Measurements from ENCODE around the gene HAPLN3. TPM values are rescaled to one million over a fixed set of nuclear protein-coding genes. Genes with fewer than 3 reads are reported as not detected.

HAPLN3 gene, protein sequence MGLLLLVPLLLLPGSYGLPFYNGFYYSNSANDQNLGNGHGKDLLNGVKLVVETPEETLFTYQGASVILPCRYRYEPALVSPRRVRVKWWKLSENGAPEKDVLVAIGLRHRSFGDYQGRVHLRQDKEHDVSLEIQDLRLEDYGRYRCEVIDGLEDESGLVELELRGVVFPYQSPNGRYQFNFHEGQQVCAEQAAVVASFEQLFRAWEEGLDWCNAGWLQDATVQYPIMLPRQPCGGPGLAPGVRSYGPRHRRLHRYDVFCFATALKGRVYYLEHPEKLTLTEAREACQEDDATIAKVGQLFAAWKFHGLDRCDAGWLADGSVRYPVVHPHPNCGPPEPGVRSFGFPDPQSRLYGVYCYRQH
- total RNA-seq (under 1 TPM; 0.33 to 0.51 TPM), polyA plus RNA-seq (under 1 TPM; 0.21 to 0.35 TPM)

- TF ChIP-seq ATF3 (IDR thresholded peaks at IDR 0.05) (no peak), FOXA2 (IDR thresholded peaks at IDR 0.05) (no peak), HNF4G (IDR thresholded peaks at IDR 0.05) (no peak), EGR1 (IDR thresholded peaks at IDR 0.05; ENCODE audit: low read depth in 2 of 2) (no peak), TAF1 (conservative IDR thresholded peaks at IDR 0.05) (no peak), RAD21 (IDR thresholded peaks at IDR 0.05) (no peak), JUND (IDR thresholded peaks at IDR 0.05) (no peak), CTCF (IDR thresholded peaks at IDR 0.05; ENCODE audit: low read depth, low read length, missing input control) (no peak), RXRA (IDR thresholded peaks at IDR 0.05) (no peak), YY1 (IDR thresholded peaks at IDR 0.05) (no peak), ZBTB33 (IDR thresholded peaks at IDR 0.05) (no peak), GABPA (IDR thresholded peaks at IDR 0.05 in 1 of 2, conservative IDR thresholded peaks at IDR 0.05 in 1 of 2) (no peak), SP1 (IDR thresholded peaks at IDR 0.05) (no peak), NR2F2 (IDR thresholded peaks at IDR 0.05) (no peak)
- TF ChIP-seq, protein P1, sequence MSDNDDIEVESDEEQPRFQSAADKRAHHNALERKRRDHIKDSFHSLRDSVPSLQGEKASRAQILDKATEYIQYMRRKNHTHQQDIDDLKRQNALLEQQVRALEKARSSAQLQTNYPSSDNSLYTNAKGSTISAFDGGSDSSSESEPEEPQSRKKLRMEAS (IDR thresholded peaks at IDR 0.05), result no peak
- no peak for DNase-seq (ENCODE audit: low spot score)
- Histone ChIP-seq H3K4me3 (ENCODE audit: low read depth in 1 of 3, low read length in 3 of 3) (peak within 1 kb of the TSS in 1 of 3 donors; percentile 34), H3K4me1 (ENCODE audit: control insufficient read depth in 4 of 4, insufficient read depth in 4 of 4, low read length in 3 of 4) (peaks cover 0 to 16% (median 10%) of the 10 kb centered on the region in 4 donors), H3K36me3 (ENCODE audit: control insufficient read depth in 4 of 4, insufficient read depth in 3 of 4, low read depth in 1 of 4, low read length in 3 of 4) (no peaks in the 10 kb centered on the region), H3K27ac (ENCODE audit: low read depth in 1 of 2, low read length in 2 of 2) (no peak within 1 kb of the TSS), H3K9ac (ENCODE audit: low read depth in 1 of 2, low read length in 2 of 2) (no peak within 1 kb of the TSS), H3K27me3 (ENCODE audit: control insufficient read depth in 4 of 4, insufficient read depth in 4 of 4, low read length in 3 of 4) (peaks cover 0 to 12% (median 2%) of the 10 kb centered on the region in 4 donors), H3K9me3 (ENCODE audit: control insufficient read depth in 4 of 4, low read length in 3 of 4) (no peaks in the 10 kb centered on the region)
- WGBS, result 4% methylated on average over 70 of the region's 70 CpGs
Measured at GRCh38 chr15:88894819-88895767, at the start of gene HAPLN3. Gene HAPLN3, minus strand, starts transcription at chr15:88895544. Its CDS starts 8,246 bp downstream, at chr15:88887298.

- no peaks in the 10 kb centered on the region for H3K36me3 ChIP-seq (ENCODE audit: control insufficient read depth in 4 of 4, insufficient read depth in 3 of 4, low read depth in 1 of 4, low read length in 3 of 4)
- no peaks in the 10 kb centered on the region for H3K9me3 ChIP-seq (ENCODE audit: control insufficient read depth in 4 of 4, low read length in 3 of 4)
- no peaks in the 10 kb centered on the region for H3K4me1 ChIP-seq (ENCODE audit: control insufficient read depth in 4 of 4, insufficient read depth in 4 of 4, low read length in 3 of 4)
- H3K9ac ChIP-seq (ENCODE audit: low read depth in 1 of 2, low read length in 2 of 2), result no peak overlapping the region
- H3K27ac ChIP-seq (ENCODE audit: low read depth in 1 of 2, low read length in 2 of 2), result no peak overlapping the region
- no peak overlapping the region for H3K4me3 ChIP-seq (ENCODE audit: low read depth in 1 of 3, low read length in 3 of 3)
- TF ChIP-seq TAF1 (conservative IDR thresholded peaks at IDR 0.05) (no peak), NR2F2 (IDR thresholded peaks at IDR 0.05) (no peak), RAD21 (IDR thresholded peaks at IDR 0.05) (no peak), ATF3 (IDR thresholded peaks at IDR 0.05) (no peak), YY1 (IDR thresholded peaks at IDR 0.05) (no peak), SP1 (IDR thresholded peaks at IDR 0.05) (no peak), FOXA2 (IDR thresholded peaks at IDR 0.05) (no peak), RXRA (IDR thresholded peaks at IDR 0.05) (no peak), GABPA (IDR thresholded peaks at IDR 0.05 in 1 of 2, conservative IDR thresholded peaks at IDR 0.05 in 1 of 2) (no peak), JUND (IDR thresholded peaks at IDR 0.05) (no peak), ZBTB33 (IDR thresholded peaks at IDR 0.05) (no peak), REST (IDR thresholded peaks at IDR 0.05) (no peak), FOXA1 (IDR thresholded peaks at IDR 0.05) (no peak)
- no peak for DNase-seq (ENCODE audit: low spot score)
- H3K27me3 ChIP-seq (ENCODE audit: control insufficient read depth in 4 of 4, insufficient read depth in 4 of 4, low read length in 3 of 4), result no peaks in the 10 kb centered on the region
- WGBS, result 74% methylated on average over 4 of the region's 4 CpGs
Measured at GRCh38 chr15:88940110-88940675, 44.8 kb upstream of the HAPLN3 start.

Data from liver (tissue), 9 donors.